SK-N-DZ (cell line): Measurements from ENCODE around the gene ANO2.

Experiments used
- DNase-seq: peaks from one replicate; pipeline ENCODE4 v3.0.0-alpha.2; 2015; ENCODE audit warnings: low spot score
- small RNA-seq, 2 experiments: library from RNA; depleted of rRNA; stranded (forward); fragments of <200 nt; gene quantifications; one replicate each; pipeline ENCODE3, GENCODE V24; 2014

Gene ANO2

DNA sequence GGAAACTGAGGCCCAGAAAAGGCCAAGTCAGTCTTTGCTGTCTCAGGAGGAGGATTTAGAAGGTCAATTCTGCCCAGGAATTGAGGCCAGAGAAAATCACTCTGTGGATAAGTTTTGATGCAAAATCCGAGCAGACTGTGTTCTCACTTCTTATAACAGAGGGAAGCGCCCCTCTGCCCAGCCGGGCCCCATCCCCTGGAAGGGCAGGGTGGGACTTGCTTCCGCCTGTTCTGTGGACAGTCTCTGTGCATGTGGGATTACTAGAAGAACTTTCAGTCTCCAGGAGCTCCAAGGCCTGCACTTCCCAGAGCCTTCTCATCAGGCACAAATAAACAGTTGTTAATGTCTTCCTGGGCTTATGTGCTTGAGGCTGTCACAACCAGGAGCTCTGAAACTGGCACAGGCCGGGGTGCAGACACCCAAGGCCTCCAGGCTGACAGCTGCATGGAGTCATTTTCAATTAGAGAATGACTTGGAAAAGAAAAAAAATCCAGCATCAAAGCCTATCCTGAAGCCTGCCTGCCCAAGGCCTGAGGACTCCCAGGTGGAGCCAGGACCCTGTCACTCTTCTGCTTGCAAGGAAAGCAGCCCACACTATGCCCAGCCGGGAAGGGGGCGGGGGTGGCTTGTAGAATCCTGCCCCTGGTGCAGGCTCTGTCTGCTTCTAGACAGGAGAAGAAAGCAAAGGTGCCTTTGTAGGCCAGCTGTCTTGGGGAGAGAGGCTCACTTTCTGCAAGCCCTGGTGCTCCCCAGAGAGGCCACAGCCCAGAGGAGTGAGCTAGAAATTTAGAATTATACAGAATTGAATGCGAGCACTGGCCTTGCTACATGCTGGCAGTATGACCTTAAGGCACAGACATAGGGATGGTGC is 428.5 kb downstream of the ANO2 start:
- DNase-seq: no peak

DNA sequence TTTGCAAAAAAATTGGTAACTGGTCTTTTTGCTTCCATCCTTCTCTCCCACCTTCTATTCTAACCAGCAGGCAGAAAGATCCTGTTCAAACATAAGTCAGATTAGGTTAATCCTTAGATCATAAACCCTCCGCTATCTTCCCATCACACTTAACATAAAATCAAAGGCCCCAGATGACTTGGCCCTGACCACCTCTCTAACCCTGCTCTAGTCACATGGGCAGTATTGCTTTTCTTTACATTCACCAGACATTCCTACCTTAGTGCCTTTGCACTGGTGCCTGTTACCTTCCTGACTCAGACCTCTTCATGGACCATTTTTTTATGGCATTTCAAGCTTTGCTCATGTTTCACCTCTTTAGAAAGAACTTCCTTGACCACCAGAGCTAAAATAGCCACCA is 429.6 kb downstream of the ANO2 start:
- DNase-seq: no peak

DNA sequence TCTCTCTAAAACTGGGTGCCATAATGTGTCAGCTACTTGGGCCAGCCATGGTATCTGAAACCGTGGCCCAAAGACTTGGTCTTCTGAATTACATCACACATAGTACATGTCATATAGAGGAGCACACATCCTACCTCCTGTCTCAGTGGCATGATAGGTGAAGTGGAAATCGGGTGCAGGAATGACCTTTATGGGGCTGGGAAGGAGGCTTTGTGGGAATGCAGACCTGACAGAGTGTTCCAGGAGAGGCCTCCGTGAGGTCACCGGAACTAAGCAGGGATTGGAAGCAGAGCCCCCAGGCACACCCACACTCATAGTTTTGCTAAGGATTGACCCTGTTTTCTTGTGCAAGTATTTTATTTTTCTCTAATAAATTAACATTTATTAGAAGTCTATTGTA is 430.5 kb downstream of the ANO2 start:
- no peak for DNase-seq

DNA sequence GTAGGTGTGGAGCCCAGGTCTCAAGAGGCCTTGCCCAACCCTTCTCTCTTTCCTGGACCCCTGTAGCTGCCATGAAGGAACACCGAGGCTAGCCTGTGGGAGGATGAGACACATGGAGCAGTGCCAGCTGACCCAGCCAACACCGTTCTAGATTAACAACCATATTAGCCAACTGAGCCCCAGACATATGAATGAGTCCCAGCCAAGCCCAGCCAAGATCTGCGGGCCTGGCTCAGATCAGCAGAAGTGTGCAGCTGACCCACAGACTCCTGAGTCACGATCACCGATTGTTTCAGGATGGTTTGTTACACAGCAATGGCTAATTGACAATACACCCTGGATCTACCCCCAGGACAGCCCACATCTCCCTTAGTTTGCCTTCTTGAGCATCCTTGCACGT is 431.0 kb downstream of the ANO2 start:
- no peak for DNase-seq

DNA sequence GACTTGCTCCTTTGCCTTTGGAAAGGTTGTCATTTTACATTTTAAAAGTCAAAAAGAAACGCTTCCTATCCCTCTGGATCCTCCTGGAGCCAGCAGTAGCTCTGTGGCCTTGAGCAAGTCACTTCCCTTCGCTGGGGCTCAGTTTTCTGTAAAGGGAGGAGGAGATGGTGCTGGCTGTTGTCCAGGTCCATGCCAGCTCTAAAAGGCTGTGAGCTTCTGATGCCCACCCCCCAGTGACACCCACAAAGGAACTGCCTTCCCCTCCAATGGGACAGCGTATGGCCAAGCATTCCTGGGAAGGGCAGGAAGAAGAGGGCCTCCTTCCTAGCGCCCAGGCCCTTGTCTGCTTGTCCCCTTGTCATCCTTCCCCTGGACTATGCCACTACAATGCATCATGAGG is 431.7 kb downstream of the ANO2 start:
- no peak for DNase-seq

Small RNA genes within 50 kb of the gene (small RNA-seq; reads per million reads assigned to genes)
- 0 to 0.04 reads per million in 2 experiments for gene AC137627.1
